ENCODE results near the gene CREB5.

CREB5 gene

DNA sequence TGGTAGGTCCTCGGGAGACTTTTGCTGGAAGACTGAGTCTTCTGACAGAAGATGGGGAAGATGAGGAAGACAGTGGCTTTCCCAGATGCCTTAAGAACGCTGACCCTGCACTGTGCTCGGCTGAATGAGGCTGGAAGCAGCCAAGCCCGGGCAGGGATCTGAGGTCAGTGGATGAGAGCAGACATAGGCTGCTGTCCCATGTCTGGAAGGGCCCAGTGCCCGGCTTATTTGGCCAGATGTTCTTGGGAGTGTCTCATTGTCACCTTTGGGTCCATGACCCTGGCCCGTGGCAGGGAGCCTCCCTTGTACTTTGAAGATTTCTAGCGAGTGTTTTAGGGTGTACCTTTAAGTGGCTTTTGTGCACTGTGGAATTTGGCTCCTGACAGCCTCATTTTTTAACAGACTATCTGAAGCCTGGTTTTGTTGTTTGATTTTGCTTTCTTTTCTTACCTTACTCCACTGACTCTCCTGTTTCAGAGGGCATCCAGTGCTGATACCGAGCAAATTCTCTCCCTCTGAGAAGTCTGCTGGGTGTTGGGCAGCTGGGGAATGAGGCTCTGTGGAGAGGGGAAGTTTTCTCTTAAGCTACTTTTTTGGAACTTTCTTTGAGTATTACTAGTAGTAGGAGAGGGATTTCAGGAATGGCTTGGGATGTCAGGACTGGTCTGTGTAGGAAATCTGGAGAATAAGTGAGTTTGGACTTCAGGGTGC lies 61.4 kb downstream of the CREB5 start:
- no peak overlapping the region for H3K27ac ChIP-seq
- DNase-seq (ENCODE audit: low read depth, low spot score), result no peak

DNA sequence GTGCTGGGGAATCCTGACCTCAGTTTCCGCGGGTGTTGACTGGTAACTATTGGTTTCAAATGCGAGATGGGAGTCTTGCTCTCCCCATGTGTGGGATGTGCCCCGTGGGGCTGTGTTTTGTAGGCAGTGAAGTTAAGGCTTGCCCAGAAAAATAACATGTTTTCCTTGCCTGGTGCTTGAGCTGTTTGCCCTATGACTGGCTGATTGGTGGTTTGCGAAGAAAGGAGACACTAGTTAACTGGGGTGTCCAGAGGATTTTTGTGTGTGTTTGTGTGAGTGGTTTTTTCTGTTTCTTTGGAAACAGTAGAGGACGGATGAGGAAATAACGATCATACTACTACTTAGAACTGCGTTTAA lies 61.9 kb downstream of the CREB5 start:
- no peak overlapping the region for H3K27ac ChIP-seq
- DNase-seq (ENCODE audit: low read depth, low spot score), result no peak

DNA sequence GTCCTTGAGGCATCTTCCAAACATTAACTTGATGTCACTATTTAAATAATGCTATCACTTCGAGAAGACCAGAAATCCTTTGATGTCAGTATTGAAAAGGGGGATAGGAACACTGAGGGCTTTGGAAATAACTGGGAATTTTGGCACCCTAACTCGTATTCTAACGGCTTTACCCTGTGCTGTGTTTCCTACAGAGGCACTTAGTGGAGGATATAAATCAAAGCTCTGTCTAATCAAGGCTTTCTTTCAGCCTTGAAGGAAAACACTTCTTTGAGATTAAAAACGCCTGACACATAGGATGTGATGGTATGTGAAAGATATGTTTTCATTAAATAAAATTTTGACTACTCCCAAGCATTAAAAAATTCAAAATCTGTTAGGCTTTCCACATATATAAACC lies 62.3 kb downstream of the CREB5 start:
- H3K27ac ChIP-seq, result no peak overlapping the region
- no peak for DNase-seq (ENCODE audit: low read depth, low spot score)

DNA sequence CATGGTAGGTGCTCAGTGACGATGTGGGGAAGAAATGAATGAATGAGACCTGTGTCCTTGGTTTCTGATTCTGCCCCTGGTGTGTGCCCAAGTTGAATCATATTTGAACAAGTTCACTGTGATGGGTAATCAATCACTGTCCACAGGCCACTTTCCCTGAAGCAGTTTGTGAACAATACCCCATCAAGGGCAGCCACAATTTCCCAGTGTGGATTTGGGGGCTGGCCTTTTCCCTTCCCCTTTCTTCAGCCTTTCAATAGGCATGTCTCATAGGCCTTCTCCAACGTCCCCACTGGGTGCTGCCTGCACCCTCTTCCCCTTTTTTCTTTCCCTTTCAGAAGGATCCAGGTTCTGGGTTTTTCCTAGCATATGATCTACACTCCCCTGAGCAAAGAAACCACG lies 64.7 kb downstream of the CREB5 start:
- no peak for DNase-seq (ENCODE audit: low read depth, low spot score)
- no peak overlapping the region for H3K27ac ChIP-seq

DNA sequence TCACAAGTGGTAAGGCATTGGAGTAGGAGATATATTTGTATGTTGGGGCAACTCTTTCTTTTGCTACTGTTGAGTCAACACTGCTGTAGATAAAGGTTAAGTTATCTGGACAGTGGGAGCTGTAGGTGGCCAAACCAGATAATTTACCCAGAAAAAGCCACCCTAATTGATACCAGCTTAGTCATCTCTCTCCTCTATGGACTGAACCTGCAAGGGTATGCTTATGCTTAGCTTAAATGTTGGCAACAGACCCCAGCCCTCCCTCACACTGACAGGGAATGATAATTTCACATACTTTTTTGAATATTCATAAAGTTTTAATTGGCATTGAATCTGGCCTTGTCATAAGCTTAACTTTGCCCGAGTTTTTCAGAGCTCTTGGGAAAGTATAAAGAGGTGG lies 66.3 kb downstream of the CREB5 start:
- no peak for DNase-seq (ENCODE audit: low read depth, low spot score)
- H3K27ac ChIP-seq, result no peak overlapping the region

DNA sequence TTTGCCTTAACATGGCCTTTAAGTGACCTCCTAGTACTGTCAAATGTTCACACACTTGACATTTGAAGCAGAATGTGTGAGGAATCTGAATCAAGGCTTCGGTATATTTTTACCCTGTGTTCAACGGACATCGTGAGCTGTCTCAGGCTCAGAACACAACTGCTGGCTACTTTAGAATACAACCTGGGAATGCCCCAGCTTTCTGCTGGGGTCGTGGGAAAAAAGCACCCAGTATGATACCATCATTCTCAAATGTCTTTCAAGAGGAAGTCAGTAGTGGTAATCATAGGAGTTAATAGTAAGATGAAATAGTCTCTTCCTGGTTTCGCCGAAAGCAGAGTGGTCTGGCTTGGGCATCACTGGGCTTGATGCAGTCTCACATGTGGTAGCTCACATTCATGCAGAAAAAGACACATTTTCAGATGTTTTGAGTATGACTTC lies 67.2 kb downstream of the CREB5 start:
- H3K27ac ChIP-seq, result no peak overlapping the region
- no peak for DNase-seq (ENCODE audit: low read depth, low spot score)

DNA sequence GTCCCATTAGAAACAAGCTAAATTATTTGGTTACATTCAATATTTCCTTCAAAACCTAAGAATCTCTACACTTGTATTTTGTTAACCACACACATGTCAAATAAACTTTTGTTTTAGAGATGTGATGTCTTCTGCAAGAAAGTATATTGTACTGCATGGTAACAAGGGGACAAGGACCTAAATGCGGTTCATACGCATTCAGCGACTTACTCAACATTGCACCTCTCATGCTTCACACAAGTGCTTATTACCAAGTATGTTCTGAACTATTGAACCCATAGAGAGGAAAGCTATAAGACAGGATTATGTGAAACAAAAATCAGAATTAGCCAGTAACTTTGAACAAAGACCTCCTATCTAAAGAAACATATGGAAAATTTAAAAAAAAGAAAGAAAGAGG lies 68.3 kb downstream of the CREB5 start:
- DNase-seq (ENCODE audit: low read depth, low spot score), result no peak
- no peak overlapping the region for H3K27ac ChIP-seq

DNA sequence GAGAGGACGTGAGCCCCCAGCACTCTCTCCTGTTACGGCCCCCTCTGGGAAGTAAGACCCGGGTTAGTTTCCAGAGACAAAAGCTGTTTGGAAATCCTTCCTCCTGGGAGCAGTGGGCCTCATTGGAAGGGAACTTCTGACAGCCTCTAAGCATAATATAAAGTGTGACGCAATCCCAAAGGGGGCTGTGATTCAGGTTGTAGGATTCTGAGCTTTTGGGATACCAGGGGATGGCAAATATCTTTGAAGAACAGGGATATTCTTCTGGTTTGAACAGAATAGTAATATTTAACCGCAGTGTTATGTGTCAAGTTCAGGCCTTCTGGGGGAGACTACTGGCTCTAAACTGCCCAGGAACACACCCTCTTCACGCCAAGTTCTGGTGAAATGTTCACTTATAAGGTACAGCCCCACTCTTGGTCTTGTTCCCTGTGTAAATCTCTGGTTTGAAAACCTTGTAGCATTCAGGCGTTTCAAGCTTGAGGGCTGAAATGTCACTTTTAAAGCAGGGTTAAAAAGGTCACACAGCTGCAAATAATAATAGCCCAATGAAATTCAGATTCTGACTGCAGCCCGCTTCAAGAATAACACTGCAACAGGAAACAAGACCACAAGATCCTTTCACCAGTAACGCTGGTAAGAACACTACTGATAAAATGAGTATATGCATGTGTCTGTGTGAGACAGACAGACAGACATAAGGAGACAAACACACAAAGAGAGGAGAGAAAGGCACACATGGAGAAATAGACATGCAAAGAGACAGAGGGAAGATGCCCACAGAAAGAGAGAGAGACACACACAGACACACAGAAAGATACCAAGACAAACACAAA lies 69.0 kb downstream of the CREB5 start:
- DNase-seq (ENCODE audit: low read depth, low spot score), result no peak
- H3K27ac ChIP-seq, result no peak overlapping the region

DNA sequence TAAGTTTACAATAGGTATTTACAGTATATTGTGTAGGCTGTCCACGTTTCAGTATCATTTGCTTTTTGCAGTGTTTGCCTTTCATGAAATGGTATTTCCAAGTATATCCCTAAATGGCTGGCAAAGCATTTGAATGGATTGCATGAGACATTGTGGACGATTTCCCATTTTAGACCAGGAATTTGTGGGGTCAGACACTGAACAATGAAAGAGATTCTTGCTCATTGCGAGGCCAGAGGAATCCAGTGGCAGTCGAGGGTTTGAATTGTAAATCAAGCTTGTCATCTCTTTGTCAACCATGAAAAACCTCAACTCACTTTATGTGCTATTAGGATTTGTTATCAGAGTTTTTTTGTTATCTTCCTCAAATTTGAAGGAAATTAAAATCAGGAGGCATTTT lies 70.8 kb downstream of the CREB5 start:
- DNase-seq (ENCODE audit: low read depth, low spot score), result no peak
- no peak overlapping the region for H3K27ac ChIP-seq

DNA sequence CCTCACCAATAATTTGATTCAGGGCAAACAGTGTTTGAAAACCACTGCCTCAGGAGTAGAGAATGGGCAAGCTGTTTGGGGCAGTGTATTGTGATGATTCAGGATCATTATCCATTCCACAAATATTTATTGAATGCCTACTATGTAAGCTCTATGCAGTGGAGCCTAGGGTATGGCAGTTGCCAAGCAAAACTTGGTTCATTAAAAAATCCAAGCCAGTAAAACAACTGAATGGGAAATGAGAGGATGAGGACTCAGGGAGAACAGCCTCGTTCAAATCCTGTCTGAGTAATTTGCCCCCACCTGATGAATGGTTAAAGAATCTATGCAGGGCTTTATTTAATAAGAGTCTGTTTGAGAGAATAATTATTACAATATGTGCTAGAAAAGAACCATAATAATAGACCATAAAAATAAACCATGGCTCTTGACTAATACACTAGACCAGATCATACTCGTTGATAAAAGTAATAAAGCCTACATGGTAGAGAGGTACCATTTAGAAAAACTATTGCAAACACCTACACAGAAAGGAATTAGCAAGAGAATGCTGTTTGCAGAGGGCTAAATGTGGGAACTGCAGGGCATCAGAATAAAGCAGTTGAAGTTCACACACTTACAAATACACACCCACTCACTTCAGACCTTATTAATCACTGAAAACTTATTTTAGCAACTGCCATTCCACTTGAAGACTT lies 71.7 kb downstream of the CREB5 start:
- H3K27ac ChIP-seq, result no peak overlapping the region
- DNase-seq (ENCODE audit: low read depth, low spot score), result peak; percentile 36

DNA sequence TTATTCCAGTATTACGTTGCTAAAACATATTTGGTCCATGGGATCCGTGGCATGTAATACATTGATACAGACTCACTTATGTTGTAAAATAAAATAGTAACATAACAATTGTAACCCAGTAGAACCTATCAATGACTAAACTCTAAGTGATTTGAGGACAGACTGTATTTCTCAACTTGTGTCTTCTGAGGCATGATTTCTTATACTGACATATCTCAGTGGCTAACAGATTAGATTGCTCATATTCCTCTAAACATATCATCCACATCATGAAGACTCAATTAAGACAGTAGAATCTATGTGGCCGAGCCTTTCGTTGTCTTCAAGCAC lies 72.3 kb downstream of the CREB5 start:
- DNase-seq (ENCODE audit: low read depth, low spot score), result no peak
- no peak overlapping the region for H3K27ac ChIP-seq

DNA sequence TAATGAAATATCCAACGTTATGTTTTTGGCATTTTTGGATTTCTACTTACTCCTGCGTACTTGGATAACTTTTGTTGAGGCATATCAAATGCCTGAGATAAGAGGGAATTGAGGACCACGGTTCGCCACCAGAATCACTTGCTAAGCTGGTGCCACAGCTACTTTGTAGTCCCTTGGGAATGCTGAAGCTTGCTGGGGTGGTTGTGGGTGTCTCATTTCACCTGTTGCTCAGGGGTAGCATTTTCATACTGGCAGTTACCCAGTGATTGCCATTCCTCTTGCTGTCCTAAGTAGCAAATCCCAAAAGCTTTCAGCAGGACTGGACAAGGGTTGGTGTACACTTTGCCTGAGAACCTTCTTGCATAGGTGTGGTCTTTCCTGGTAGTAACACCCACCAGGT lies 75.2 kb downstream of the CREB5 start:
- no peak overlapping the region for H3K27ac ChIP-seq
- DNase-seq (ENCODE audit: low read depth, low spot score), result no peak

DNA sequence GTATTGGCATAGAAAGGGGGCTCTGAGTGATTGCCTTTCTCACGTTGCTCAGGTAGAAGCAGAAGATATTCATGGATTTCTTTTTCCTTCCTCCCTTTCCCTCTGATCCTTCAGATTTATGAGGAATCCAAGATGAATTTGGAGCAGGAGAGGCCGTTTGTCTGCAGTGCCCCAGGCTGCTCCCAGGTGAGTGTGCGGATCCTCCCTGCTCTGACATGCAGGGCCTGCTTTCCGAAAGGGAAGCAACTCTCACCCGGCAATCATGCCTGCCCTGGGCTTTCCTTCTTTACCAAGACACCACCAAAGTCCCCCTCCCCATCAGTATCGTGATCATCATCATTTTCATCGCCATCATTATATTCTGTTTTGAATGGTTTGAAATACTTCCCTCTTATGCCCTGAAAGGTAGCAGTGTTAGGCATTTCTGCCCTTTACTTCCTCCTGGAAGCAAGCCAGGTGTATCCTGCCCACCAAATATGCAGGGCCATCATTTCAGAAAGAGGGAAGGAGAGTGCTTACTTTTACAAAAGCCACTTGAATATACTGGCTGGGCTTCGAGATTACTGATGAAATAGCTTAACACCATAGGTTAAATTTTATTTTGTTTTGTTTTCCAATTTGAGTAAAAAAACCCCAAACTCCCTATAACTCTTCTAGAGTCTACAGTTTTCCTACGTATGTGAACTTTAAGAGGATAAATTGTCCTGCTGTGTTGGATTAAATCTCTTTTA lies 75.9 kb downstream of the CREB5 start:
- no peak for DNase-seq (ENCODE audit: low read depth, low spot score)

DNA sequence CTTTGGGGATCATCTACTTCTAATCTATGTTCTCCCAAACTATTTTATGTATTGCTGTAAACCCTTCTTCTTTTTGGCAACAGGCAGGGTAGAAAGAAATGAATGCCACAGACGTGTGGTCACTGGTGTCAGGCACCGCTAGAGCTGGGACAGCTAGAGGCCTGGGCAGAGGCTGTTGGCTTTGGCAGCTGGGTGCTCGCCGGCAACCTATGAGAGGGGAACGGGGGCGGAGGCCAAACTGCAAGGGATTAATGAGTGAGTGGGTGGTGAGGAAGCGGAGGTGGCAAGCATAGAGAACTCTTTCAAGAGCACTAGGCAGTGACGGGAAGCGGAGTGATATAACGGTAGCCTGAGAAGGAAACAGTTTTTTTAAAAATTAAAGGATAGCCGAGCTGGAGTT lies 78.5 kb downstream of the CREB5 start:
- H3K27ac ChIP-seq, result no peak overlapping the region
- DNase-seq (ENCODE audit: low read depth, low spot score), result no peak

More for the DNA sequence above, 75.9 kb downstream of the CREB5 start:
- no peak overlapping the region for H3K27ac ChIP-seq

DNA sequence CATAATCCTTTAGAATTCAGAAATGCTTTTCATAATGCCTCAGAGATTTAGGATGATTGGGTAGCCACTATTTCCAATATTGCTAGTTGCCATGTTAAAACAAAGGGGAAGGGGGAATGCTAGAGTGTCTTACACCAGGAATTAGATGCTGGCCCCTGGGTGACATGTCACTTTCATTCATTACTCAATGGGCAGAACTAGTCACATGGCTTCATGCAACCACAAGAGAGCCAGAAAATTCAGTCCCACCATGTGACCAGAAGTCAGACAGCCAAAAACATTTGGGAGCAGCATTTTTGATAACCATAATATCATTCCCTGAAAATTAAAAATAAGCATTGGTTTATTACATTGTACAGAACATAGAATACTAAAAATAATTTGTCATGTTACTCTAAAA lies 81.2 kb downstream of the CREB5 start:
- H3K27ac ChIP-seq, result no peak overlapping the region
- DNase-seq (ENCODE audit: low read depth, low spot score), result no peak

DNA sequence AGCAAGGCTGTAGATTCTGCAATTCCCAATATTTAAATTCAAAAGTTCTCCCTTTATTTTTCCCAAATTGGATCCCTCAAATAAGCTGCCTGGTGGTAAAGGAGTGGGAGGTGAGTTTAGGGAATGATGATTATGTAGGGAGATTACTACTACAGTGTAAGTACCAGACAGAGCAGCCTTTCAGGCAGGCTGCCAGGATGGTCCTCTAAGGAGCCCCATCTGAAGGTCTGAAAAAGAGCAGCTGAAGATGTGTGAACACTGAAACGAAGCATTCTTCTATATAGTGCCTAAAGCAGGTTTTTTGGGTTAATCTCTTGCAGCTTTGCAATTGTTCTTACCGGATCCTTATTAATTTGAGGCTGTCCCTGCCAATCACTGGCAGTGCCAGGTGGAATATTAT lies 84.7 kb downstream of the CREB5 start:
- H3K27ac ChIP-seq, result no peak overlapping the region
- no peak for DNase-seq (ENCODE audit: low read depth, low spot score)

DNA sequence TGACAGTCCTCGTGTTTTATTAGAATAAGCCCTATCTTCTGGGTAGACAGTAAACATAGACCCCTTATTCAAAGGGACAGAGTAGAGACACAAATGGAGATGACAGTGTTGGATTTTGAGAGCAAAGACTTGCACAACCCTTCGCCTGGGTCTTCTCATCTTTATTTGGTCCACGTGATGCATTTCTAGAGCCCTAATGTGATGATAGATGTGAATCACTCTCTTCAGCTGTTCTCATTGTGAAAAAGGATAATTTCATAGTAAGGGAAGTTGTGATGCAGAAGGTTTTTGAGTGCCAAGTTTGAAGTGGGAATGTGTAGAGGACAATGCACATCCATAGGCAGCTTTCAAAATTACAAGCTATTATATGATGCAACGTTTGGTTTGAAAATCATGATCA lies 86.3 kb downstream of the CREB5 start:
- no peak overlapping the region for H3K27ac ChIP-seq
- DNase-seq (ENCODE audit: low read depth, low spot score), result no peak

DNA sequence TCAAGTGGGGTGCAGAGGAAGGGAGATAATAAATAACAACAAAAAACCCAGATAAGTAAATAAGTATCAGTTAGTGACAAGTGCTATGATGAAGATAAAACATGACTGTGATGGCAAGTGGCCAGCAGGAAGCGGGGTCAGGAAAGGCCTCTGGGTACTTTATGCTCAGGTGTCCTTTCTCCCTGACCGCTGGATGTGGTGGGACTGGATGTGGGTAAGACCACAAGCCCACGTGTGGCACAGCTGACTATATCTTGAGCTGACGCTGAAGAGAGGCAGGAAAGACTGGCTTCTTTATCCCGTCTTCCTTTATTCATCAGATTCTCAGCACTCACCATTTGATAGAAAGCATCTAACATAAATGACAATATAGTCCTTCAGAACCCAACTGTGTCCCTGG lies 87.8 kb downstream of the CREB5 start:
- H3K27ac ChIP-seq, result no peak overlapping the region
- DNase-seq (ENCODE audit: low read depth, low spot score), result no peak

DNA sequence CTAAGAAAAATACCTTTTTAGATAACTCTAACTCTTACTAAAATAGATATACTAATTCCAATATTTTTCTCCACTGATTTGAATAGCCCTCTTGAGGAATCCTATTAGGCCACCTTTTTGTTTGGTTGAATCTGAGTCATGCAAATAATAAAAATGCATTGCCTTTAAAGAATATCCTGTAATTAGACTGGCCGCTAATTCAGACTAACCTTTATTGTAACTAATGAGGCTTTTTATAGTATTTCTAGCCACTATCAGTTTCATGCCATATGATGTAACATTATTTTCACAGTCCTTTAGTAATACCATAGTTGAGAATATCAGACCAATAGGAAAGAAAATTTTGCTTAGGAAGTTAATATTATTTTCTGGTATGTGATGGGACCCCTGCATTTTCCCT lies 90.1 kb downstream of the CREB5 start:
- no peak for DNase-seq (ENCODE audit: low read depth, low spot score)
- no peak overlapping the region for H3K27ac ChIP-seq

DNA sequence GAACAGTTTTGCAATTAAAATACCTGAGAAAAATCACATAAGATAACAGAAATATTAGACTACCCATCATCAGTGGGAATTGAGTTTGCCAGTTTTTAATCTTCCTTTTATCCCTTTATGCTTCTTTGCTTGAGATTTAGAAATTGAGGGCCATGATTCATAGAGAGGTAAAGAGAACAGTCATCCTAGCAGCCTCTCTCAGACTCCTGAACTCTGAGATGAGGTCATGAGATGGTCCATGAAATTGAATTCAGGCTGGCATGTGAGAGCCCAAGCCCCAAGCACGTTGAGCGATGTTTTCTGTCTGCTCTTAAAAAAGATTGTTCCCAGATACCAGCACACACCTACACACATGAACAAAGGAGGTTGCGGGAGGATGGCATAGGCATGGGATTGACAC lies 91.1 kb downstream of the CREB5 start:
- DNase-seq (ENCODE audit: low read depth, low spot score), result no peak
- no peak overlapping the region for H3K27ac ChIP-seq

DNA sequence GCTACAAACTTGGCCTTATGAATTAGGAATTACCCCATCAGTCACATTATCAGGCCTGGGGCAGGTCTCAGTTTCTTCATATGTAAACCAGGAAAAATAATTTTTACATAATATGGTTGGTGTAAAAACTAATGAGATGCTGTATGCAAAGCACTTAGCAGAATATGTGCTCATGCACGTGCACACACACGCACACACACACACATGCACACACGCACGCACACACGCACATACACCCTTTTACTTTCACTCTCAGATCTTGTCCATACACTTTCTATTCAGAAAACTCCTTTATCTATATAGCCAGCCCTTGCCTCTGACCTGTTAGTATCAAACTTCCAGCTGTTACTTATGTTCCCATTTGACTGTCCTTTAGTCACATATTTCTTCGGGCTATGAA lies 92.7 kb downstream of the CREB5 start:
- no peak overlapping the region for H3K27ac ChIP-seq
- no peak for DNase-seq (ENCODE audit: low read depth, low spot score)

All from epithelial cell of prostate (primary cell).